Fibroblast of skin of right biceps (primary cell): ENCODE results near the gene SH2D3A.
"Not testable (repeated sequence)": the region's sequence is repeated elsewhere in the genome, so short reads cannot be mapped to it uniquely, and the experiment has no call there.

ENCODE experiments used
- DNase-seq: peaks from one replicate; pipeline ENCODE4 v3.0.0-alpha.2; 2013

The SH2D3A gene

DNA sequence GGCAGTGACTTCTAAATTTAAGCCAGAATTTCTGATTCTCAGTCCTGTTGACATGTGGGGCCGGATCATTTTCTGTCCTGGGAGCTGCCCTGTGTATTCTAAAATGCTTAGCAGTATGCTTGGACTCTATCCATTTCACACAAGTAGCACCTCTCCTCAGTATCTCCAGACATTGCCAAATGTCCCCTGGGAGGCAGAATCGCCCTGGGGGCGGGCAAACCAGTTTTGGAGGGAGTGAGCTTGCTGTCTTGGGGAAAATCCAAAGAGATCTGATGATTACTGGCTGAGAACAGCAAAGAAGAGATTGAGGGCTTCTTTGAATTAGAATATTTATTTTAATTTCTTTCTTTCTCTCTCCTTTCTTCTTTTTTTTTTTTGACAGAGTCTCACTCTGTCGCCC is 21.7 kb upstream of the SH2D3A start:
- DNase-seq: no peak

DNA sequence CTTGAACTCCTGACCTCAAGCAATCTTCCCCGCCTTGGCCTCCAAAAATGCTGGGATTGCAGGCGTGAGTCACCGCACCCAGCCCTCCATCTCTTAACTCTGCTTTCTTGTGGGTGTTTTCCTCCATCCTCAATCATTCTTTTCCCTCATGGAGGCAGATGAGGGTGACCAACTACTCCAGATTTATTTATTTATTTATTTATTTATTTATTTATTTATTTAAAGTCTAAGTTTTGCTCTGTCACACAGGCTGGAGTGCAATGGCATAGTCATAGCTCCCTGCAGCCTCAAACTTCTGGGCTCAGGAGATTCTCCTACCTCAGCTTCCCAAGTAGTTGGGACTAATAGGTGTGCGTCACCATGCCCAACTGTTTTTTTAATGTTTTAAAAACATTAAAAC is 20.2 kb upstream of the SH2D3A start:
- no peak for DNase-seq

DNA sequence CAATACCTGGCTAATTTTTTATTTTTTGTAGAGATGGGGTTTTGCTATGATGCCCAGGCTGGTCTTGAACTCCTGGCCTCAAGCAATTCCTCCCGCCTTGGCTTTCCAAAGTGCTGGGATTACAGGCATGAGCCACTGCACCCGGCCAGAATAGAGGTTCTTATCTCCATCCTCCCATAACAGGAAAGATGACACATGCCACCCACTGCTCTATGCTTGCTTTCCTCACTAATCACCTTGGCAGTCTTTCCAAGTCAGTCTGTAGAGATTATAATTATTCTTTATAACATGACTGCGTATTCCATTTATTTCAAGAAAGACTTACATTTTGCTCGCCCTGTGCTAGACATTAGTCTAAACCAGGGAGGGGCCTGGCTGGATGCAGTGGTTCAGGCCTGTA is 12.0 kb upstream of the SH2D3A start:
- no peak for DNase-seq

DNA sequence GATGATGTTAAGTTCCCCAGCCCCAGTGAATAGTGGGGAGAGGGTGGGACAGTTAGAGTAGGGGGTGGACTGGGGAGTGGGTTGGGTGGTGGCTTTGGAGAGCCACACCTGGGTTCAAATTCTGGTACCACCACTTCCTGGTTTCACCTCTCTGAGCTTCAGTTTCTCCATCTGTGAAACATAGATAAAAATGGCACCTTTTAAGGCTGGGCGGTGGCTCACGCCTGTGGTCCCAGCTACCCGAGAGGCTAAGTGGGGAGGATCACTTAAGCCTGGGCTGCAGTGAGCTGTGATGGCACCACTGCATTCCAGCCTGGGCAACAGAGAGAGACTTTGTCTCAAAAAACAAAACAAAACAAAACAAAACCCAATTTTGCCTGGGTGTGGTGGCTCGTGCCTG is 11.2 kb upstream of the SH2D3A start:
- no peak for DNase-seq

DNA sequence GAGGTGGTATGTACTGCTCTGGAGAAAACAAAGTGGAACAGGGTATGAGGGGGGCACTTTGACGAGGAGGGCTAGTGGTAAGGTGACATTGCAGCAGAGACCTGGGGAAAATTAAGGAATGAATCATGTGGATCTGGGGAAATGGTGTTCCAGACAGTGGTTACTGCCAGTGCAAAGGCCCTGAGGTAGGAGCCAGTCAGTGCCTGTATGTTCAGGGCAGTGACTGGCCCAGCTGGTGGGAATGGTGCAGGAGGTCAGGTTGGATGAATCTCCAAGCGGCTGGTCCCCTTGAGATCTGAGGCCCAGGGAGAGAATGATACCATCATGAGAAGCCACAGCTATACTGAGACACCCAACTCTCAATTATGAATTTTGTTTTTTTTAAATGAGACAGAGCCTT is 10.2 kb upstream of the SH2D3A start:
- no peak for DNase-seq

DNA sequence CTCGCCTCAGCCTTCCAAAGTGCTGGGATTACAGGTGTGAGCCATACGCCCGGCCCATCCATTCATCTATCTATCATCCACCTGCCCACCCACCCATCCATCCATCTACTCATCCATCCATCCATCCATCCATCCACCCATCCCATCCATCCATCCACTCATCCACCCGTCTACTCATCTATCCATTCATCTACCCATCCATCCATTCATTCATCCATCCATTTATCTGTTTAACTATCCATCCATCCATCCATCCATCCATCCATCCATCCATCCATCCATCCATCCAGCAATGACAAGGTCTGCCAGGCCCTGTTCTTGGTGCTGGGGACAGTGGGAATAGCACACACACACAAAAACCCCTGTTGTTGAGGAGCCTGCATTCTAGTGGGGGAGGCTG is 9.8 kb upstream of the SH2D3A start:
- DNase-seq: no peak

DNA sequence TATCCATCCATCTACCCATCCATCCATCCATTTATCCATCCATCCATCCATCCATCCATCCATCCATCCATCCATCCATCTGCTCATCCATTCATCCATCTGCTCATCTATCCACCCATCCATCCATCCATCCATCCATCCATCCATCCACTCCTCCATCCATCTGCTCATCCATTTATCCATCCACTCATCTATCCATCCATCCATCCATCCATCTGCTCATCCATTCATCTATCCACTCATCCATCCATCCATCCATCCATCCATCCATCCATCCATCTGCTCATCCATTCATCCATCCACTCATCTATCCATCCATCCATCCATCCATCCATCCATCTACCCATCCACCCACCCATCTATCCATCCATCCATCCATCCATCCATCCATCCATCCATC is 8.8 kb upstream of the SH2D3A start:
- DNase-seq: not testable (repeated sequence)

DNA sequence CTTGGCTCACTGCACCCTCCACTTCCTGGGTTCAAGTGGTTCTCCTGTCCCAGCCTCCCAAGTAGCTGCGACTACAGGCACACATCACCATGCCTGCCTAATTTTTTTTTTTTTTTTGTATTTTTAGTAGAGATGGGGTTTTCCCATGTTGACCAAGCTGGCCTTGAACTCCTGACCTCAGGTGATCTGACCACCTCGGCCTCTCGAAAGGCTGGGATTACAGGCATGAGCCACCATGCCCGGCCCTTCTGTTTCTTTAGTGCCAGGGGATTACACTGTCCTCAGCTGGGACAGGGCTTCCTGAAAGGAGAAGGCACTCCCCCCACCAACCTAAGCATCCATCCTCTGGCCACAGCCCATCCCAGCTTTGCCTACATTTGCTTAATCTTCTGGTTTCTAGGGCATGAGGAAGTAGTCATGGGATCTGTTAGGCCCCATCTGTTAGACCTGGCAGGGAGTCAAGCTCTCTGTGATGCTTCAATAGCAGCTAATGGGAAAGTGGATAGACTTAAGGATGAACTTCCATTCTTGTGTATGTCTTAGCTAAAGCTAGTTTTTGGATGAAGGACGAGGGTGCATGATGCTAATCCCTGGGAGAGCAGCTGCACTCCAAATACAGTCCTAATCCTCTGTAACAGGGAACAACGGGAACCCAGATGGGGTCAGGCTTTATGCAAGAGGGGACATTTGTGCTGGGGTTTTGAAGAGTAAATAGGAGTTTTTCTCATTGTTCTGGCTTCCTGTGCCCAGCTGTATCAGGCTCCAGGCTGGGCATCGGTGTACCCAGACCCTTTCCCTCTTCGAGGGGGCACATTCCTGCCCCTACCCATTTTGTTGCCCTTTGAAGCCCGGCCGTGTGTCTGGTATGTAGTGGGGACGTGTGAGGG is 7.8 kb upstream of the SH2D3A start:
- DNase-seq: no peak

DNA sequence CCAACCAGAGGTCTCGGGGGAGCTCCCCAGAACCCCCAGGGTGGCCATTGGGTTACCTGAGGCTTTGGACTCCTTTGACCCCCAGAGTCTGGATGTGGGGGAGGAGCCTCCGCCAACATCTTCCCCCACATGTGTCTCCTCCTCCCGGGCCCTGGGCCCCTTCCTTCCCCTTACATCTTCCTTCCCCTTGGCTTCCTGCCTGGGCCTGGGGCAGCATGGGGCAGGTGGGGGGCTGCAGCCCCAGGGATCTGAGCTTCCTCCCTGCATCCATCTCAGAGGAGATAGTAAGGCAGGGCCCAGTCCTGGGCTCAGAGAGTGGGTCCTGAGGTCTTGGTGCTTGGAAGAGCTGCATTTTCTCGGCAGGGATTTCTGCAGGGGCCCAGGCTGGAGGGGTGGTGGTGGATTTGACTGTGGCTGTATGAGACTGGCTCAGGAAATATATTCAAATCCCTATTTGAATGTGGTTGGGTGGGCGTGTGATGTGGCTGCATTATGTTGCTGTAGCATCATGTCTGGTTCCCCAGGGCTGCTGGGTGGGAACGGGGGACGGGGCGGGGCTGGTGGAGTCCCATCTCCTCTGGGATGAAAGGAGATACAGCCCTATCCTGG is 6.2 kb upstream of the SH2D3A start:
- DNase-seq: no peak

DNA sequence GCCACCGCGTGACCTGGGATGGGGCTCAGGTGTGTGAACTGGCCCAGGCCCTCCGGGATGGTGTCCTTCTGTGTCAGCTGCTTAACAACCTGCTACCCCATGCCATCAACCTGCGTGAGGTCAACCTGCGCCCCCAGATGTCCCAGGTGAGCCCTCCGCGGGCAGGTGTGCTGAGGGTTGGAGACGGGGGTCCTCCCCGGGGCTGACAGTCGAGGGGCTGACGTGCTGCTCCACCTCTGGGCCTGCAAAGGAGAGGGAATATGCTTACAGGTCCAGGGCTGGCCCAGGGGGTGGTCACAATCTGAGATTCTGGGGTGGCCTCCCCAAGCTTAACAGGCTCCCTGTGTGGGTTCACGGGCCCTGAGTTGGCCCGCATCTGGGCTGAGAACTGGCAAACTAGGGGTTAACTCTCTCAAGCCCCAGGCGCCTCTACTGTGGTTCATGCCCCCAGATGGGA is 5.7 kb upstream of the SH2D3A start:
- no peak for DNase-seq

DNA sequence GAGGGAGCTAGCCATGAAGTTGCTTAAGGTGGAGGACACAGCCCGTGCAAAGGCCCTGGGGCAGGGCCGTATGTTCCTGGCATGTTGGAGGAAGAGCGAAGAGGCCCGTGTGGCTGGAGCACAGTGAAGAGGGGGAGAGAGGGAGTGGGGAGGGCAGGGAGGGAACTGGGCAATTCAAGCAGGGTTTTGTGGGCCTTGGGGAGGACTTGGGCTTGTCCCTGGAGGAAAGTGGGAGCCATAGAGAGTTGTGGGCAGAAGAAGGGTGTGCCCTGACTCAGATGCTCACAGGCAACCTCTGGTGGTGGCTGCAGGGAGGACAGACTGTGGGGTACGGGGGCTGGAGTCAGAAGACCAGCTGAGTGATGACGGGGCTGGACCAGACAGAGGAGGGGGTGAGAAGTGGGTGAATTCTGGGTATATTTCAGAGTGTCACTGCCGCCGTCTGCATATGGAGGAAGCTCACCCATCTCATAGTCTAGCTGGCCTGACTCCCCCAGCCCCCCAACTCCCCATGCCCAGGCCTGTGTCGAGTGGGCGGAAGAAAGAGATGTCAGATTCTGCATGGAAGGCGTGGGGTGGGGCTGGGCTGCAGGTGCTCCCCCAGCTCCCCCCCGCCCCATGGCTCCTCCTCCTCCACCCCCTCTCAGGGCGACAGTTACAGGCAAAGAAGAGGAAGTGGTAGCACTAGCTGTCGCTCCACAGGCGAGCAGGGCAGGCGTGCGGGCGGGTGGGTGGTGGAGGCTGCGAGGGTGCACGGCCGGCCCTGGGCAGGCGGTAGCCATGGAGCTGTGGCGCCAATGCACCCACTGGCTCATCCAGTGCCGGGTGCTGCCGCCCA is 5.0 kb upstream of the SH2D3A start, which contains the start of gene VAV1:
Gene VAV1, plus strand, starts transcription at position 681 of the 838 bp plus-strand sequence. Its CDS starts 100 bp downstream, at position 781.
- no peak for DNase-seq

DNA sequence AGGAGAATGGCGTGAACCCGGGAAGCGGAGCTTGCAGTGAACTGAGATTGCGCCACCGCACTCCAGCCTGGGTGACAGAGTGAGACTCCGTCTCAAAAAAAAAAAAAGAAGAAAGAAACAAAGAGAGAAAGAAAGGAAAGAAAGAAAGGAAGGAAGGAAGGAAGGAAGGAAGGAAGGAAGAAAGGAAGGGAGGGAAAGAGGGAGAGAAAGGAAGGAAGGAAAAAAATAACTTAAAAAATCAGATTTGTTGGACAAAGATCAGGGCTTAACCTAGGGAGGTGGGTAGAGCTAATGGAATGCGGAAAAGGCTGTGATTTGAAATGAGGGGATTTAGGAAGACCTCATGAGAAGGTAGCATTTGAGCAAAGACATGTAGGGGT is 4.4 kb upstream of the SH2D3A start:
- not testable (repeated sequence) for DNase-seq

DNA sequence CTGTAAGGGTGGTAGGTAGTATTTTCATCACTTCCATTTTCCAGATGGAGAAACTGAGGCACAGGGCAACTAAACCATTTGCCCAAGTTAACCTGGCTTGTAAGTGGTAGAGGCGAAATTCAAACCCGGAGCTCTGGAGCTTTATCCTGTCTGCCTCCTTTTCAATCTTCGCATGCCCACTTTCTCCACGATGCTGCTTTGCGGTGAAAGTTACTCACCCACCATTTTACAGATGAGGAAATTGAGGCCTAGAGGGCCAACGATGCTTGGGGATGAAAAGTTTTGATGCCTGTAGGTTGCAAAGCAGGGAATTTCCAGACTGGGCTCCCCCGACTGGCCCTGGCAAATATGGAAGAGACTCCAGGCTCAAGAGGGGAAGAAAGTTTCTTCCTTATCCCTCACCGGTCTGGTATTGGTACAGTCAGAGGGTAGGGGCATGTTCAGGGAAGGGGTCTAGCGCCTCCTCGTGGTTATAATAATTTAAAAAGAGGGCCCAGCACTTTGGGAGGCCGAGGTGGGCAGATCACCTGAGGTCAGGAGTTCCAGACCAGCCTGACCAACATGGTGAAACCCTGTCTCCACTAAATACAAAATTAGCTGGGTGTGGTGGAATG is 1.9 kb upstream of the SH2D3A start:
- DNase-seq: no peak

DNA sequence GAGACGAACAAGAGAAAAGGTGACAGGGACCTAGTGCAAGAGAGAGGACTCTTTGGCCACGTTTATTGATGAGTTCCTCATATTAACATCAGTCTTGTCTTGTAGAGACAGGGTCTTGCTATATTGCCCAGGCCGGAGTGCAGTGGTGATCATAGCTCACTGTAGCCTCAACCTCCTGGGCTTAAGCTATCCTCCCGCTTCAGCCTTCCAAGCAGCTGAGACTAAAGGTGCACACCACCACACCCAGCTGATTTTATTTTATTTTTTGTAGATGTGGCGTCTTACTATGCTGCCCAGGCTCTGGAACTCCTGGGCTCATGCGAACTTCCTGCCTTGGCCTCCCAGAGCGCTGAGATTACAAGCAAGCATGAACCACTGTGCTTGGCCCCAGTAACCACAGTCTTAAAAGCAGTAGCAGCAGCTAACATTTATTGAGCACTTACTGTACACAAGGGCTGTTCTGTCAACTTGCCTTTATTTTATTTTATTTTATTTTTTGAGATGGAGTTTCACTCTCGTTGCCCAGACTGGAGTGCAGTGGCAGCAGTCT is 1.1 kb upstream of the SH2D3A start:
- no peak for DNase-seq

DNA sequence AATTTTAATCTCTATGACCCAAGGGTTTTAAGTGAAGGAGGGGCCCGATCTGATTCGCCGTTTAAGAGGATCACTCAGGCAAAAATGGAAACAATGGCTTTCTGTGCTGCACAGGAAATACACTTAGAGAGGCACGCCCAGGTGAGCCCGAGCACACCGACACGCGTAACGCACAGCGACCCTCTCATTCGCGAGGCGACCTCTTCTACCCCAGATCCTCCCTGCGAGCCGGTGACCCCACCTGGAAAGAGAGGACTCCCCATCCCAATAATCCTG is 216 bp downstream of the SH2D3A start:
- DNase-seq: no peak

DNA sequence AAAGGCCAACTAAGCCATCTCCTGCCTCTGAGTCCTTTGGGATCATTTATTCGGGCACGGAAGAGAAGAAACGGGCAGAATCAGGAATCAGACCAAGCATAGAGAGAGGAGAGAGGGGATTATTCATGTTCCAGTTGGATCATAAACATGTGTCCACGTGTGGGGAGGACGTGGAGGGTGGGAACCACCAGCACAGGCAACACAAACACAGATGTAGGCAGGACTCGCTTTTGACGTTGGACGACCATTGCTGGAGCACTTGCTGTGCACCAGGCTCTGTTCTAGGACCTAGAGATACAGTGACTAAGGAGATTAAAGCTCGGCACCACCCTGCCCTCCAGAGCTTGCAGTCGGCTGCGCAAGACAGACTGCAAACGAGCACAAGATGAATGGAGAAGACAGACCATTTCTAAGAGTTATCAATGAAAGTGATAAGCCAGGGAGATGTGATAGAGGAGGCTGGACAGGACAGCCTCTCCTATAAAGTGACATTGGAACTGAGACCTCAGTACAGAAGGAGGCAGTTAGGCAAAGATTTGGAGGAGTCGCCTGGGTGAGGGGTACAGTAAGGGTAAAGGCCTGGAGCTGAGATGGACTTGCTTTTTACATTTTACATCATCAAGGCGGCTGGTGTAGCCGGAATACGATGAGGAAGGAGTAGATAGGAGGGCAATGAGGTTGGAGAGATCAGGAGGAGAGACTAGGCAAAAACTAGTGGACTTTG is 716 bp downstream of the SH2D3A start:
- no peak for DNase-seq

DNA sequence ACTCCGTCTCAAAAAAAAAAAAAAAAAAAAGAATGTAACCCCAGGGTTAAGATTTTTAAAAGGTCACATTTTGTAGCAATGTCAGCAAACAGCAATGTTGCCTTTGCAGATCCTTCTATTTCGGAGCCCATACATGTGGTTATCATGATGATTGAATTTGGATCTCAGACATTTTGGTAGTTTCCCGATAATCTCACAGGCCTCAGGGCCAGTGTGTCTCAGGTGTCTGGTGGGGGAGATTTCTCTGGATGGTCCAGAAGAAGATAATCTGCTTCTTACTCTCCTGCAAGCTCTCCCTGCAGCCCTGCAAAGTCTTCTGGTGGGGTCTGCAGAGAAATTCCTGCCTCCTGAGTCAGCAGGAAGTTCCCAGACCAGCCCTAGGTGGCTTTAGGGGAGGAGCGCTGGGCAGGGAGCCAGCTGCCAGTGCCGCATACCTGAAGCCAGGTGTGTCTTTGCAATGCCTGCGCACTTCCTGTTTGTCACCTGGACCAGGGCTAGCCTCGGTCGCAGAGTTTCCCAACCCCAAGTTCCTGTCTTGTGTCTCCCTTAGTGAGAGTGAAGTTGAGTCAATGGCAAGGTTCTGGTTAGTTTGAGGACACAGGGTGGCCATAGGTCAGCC is 1.4 kb downstream of the SH2D3A start:
- peak; percentile 32 for DNase-seq

DNA sequence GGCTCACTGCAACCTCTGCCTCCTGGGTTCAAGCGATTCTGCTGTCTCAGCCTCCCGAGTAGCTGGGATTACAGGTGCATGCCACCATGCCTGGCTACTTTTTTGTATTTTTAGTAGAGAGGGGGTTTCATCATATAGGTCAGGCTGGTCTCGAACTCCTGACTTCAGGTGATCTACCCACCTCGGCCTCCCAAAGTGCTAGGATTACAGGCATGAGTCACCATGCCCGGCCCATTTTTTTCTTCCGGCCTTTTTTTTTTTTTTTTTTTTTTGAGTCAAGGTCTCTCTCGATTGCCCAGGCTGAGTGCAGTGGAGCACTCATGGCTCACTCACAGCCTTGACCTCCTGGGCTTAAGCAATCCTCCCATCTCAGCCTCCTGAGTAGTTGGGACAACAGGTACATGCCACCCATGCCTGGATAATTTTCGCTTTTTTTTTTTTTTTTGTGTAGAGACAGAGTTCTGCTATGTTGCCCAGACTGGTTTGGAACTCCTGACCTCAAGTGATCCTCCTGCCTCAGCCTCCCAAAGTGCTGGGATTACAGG is 4.9 kb downstream of the SH2D3A start:
- DNase-seq: not testable (repeated sequence)

DNA sequence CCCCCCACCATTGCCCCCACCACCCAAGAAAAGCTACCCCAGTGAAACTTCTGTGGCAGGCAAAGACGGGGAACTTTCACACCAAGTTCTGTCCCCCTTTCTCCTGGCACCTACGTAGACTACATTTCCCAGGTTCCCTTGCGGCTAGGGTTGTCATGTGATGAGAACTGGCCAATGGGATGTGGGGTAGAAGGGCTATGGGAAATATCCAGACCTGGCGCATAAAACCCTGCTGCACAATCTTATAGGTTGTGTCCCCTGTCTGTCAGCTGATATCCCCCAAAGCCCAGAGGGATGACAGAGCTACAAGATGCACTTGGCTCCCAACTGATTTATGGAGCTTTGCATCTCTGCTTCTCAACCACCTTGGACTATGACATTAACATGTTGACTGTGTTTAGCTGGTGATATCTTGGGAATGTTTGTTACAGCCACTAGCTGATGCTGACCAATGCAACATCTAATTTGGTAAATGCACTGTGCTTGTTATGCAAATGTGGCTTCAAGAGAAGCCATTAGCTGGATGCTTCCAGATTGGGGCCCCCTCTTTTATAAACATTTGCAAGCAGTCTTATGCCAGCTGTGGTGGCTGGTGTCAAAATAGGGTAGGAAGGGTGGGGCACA is 6.1 kb downstream of the SH2D3A start:
- no peak for DNase-seq

DNA sequence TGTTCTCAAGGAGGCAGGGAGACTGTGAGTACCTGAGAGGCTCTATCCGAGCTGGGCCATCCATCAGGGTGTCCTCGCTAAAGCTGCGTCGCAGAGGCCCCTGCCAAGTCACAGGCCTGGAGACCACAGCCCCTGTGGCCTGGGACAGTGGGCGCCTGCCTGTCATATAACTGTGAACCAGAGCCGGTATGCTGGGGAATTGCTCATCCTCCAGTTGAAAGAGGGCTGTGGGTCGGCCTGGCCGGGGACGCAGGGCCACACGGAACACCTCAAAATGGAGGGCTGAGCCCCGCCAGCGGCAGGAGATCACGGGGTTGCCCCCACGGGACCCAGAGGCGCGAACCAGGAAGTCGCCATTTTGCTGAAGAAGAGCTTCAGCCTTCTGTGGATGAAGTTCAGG is 6.6 kb downstream of the SH2D3A start:
- no peak for DNase-seq
